ENCODE measurements around the gene ABLIM2. TPM values are rescaled to one million over a fixed set of nuclear protein-coding genes. Genes with fewer than 3 reads are reported as not detected.

Gene ABLIM2
- total RNA-seq, 1 experiment from 2014 or later: 6.1 TPM

DNA sequence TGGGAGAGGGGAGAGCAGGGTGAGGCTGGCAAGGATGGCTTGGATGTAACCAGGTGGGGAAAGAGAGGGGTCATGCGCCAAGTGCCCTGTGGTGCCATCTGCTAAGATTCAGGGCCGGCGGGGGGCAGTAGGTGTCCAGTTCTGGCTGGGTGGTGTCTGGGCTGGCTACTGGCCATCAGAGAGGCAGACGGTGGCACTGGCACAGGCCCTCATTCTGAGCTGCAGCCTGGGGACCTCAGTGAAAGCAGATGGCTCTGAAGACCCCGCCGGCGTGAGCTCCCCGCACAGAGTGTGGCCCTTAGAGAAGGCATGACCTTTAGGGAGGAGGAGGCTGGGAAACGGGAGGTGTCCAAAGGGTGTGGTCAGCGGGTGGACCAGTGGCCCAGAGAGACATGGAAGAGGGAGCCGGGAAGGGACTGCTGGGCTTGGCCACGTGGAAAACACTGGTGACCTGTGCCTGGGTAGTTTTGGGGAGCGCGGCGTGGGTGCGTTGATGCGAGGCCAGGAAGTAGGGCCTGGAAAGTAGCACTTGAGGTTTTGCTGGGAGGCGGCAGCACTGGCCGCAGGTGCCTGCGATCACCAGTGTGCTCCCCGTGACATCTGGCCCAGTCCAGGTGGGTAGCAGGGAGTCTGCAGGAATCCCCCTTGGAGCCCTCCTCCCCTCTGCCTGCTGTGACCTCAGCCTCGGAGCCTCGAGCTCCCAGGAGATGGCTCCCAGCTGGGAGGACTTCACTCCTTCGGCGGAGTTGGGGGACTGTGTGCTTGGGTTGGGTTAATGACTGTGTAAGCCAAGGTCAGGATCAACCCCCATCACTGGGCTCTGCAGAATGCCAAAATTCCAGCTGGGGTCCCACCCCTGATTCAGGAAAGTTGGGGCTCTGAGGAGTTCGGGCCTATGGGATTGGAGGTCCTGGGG lies 31.2 kb upstream of the ABLIM2 start:
- no peaks in the 10 kb centered on the region for H4K20me1 ChIP-seq (ENCODE audit: insufficient read depth)
- peaks cover 20 to 55% of the 10 kb centered on the region in 2 experiments for H3K4me1 ChIP-seq (ENCODE audit: control insufficient read depth in 1 of 2, insufficient read depth in 2 of 2, low read length in 2 of 2)
- no peak overlapping the region for H3K4me3 ChIP-seq (replicated peaks in 1 of 2; ENCODE audit: low read depth in 1 of 2, low read length in 2 of 2)
- ChIA-PET CTCF (no interaction called here), POLR2A (no interaction called here), RAD21 (ENCODE audit: low non-redundant PET in 1 of 2, low total read pairs in 2 of 2, uncharacterized antibody in 2 of 2, unreplicated experiment in 2 of 2) (no interaction called here)
- peak overlapping the region; percentile 97; the same call in 1 of the 2 replicates for H3K27ac ChIP-seq (ENCODE audit: low read depth, low read length)
- H3K9me2 ChIP-seq (ENCODE audit: insufficient read depth): no peaks in the 10 kb centered on the region
- 0 out of 2 replicates have a peak overlapping the region, but pooled peaks have one; percentile 88 for H3K4me2 ChIP-seq (ENCODE audit: low read length)
- intact Hi-C loops (cut with micrococcal nuclease): no loop called here
- ATAC-seq (no peak), DNase-seq (ENCODE audit: low read depth, low spot score) (no peak)
- H3K27me3 ChIP-seq (ENCODE audit: insufficient read depth, low read length): no peaks in the 10 kb centered on the region
- H3K9ac ChIP-seq (ENCODE audit: low read length): no peak overlapping the region
- H3K79me2 ChIP-seq (ENCODE audit: insufficient read depth, low read length): no peaks in the 10 kb centered on the region
- no peak for TF ChIP-seq SIN3A (IDR thresholded peaks at IDR 0.05; ENCODE audit: low read depth)
- TF ChIP-seq JUND (IDR thresholded peaks at IDR 0.05): no peak
- TF ChIP-seq ELF1 (IDR thresholded peaks at IDR 0.05; ENCODE audit: borderline replicate concordance, low read depth): no peak
- no peak for TF ChIP-seq CBX3 (IDR thresholded peaks at IDR 0.05; ENCODE audit: low read depth)
- no peak for TF ChIP-seq YY1 (IDR thresholded peaks at IDR 0.05; ENCODE audit: extremely low read depth, insufficient replicate concordance, low read depth, low read length)
- no peak for TF ChIP-seq POLR2A (IDR thresholded peaks at IDR 0.05; ENCODE audit: borderline replicate concordance, extremely low read depth, insufficient read depth, insufficient read length)
- no peak for TF ChIP-seq EGR1 (IDR thresholded peaks at IDR 0.05; ENCODE audit: low read depth)
- no peak for TF ChIP-seq SRF (IDR thresholded peaks at IDR 0.05; ENCODE audit: low read depth)
- TF ChIP-seq, protein P1, sequence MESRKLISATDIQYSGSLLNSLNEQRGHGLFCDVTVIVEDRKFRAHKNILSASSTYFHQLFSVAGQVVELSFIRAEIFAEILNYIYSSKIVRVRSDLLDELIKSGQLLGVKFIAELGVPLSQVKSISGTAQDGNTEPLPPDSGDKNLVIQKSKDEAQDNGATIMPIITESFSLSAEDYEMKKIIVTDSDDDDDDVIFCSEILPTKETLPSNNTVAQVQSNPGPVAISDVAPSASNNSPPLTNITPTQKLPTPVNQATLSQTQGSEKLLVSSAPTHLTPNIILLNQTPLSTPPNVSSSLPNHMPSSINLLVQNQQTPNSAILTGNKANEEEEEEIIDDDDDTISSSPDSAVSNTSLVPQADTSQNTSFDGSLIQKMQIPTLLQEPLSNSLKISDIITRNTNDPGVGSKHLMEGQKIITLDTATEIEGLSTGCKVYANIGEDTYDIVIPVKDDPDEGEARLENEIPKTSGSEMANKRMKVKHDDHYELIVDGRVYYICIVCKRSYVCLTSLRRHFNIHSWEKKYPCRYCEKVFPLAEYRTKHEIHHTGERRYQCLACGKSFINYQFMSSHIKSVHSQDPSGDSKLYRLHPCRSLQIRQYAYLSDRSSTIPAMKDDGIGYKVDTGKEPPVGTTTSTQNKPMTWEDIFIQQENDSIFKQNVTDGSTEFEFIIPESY (IDR thresholded peaks at IDR 0.05; ENCODE audit: extremely low read depth, insufficient replicate concordance, low read length): no peak
- no peak for TF ChIP-seq RAD21 (IDR thresholded peaks at IDR 0.05; ENCODE audit: low read depth)
- TF ChIP-seq, protein P2, sequence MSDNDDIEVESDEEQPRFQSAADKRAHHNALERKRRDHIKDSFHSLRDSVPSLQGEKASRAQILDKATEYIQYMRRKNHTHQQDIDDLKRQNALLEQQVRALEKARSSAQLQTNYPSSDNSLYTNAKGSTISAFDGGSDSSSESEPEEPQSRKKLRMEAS (IDR thresholded peaks at IDR 0.05): no peak
- no peak for TF ChIP-seq EZH2phosphoT487 (IDR thresholded peaks at IDR 0.05; ENCODE audit: borderline replicate concordance)
- no peak overlapping the region for H2AFZ ChIP-seq (ENCODE audit: low read depth, low read length, poor library complexity, severe bottlenecking)
- H3K36me3 ChIP-seq (ENCODE audit: control insufficient read depth in 1 of 2, insufficient read depth in 2 of 2, low read length in 2 of 2): no peaks in the 10 kb centered on the region
- no peaks in the 10 kb centered on the region for H3K9me3 ChIP-seq (ENCODE audit: control insufficient read depth in 1 of 2, insufficient read depth in 1 of 2, low read depth in 1 of 2, low read length in 2 of 2)
- no TSS peak for BruUV-seq (replicated peaks)
